ENCODE measurements around the gene DR1.
"Not testable (repeated sequence)": the region's sequence is repeated elsewhere in the genome, so short reads cannot be mapped to it uniquely, and the experiment has no call there.

GRCh38 chr1:93351346-93351745 lies 5.6 kb downstream of the DR1 start:
- not testable (repeated sequence) for TF ChIP-seq CTCF, POLR2A (IDR thresholded peaks at IDR 0.05)

Measured in right lobe of liver (tissue), 4 donors.